Epidermal melanocyte (primary cell): ENCODE results near the gene CPNE7.
A peak's percentile ranks its signal among the peaks of the same experiment; 100 is the strongest.
"Not testable (repeated sequence)": the region's sequence is repeated elsewhere in the genome, so short reads cannot be mapped to it uniquely, and the experiment has no call there.

Experiments
- DNase-seq: peaks from one replicate; pipeline ENCODE4 v3.0.0; 2011; ENCODE audit warnings: low spot score; ENCODE audit not compliant: insufficient read length

Gene CPNE7

GRCh38 chr16:89565506-89566372 is 9.8 kb upstream of the CPNE7 start:
- no peak for DNase-seq

GRCh38 chr16:89567656-89568594 is 7.6 kb upstream of the CPNE7 start:
- no peak for DNase-seq

- no peak for DNase-seq
Measured at GRCh38 chr16:89569506-89570341, 5.8 kb upstream of the CPNE7 start.

DNA sequence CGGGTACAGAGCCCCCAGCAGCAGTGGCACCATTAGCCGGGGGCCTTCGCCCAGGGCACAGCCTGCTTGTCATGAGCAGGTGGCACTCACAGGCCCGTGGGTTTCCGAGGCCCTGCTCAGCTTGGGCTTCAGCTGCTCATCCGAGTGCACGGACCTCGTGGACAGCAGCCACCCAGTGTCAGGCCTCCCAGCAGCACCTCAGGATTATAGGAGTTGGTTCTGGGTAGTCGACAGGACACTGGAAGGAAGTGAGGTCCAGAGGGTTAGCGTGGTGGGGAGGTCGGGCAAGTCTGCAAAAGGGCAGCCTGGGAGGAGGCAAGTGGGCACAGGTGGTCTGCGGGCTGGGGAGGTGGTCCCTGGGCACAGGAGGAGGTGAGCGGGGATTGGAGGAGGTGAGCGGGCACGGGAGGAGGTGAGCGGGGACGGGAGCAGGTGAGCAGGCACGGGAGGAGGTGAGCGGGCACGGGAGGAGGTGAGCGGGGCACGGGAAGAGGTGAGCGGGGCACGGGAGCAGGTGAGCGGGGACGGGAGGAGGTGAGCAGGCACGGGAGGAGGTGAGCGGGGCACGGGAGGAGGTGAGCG is 5.1 kb upstream of the CPNE7 start:
- no peak for DNase-seq

GRCh38 chr16:89570983-89571598 is 4.5 kb upstream of the CPNE7 start:
- not testable (repeated sequence) for DNase-seq

- DNase-seq: no peak
Measured at GRCh38 chr16:89571636-89572035, 3.9 kb upstream of the CPNE7 start.

DNA sequence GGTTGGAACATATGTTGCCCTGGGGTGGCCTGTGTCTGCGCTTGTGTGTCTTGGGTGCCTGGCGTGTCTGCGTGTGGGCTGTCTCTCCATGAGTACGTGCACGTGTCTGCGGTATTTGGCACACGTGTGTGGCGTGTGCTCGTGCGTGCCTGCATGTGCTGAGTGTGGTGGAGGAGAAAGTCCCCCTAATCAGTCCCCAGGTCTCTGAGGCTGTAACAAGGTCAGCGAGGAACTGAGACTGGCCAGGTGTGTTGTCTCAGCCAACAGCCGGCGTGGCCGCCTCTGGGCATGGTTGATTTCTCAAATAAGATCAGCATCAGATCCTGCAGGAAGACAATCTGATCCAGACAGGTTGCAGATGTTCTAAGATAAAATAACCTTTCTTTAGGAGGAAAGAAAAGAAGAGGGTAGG is 3.5 kb upstream of the CPNE7 start:
- no peak for DNase-seq

GRCh38 chr16:89572485-89573205 is 2.9 kb upstream of the CPNE7 start:
- DNase-seq: no peak

DNA sequence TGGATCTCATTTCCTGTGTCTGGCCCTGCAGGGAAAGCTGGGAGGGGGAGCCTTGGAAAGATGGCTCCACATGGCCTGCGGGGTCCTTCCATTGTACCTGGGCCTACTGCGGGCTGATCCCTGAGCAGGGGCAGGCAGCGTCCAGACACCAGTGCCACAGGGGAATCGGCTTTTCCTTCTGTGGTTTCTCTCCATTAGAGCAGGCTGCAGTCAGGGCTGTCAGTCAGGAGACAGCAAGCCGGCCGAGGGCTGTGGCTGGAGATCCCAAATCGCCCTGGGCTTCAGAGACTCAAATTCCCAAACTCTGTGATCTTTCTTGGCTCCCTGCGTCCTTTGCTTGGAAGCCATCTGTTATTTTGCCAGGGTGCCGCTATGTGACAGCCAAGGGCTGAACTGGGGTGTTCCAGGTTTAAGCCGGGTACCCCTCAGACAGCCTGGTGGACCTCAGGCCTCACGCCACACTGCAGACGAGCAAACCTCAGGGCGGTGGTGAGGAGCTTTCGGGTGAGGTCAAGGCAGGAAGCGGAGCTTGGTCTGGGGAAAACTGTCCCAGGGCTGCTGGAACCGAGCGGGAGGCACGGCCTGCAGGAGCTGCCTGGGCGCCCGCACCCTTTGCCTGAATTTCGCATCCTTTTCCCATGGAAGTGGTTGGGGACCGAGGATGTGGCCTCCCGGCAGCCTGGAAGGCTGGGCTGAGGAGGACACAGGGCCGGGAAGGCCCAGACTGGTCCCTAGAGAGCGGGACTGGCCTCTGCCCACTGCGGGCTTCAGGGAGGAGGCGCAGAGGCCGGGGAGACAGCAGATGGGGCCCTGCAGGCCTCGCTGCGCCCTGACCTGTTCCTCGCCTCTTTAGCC is 1.5 kb upstream of the CPNE7 start:
- DNase-seq: no peak

GRCh38 chr16:89574681-89575246 is 794 bp upstream of the CPNE7 start:
- peak; percentile 95 for DNase-seq

DNA sequence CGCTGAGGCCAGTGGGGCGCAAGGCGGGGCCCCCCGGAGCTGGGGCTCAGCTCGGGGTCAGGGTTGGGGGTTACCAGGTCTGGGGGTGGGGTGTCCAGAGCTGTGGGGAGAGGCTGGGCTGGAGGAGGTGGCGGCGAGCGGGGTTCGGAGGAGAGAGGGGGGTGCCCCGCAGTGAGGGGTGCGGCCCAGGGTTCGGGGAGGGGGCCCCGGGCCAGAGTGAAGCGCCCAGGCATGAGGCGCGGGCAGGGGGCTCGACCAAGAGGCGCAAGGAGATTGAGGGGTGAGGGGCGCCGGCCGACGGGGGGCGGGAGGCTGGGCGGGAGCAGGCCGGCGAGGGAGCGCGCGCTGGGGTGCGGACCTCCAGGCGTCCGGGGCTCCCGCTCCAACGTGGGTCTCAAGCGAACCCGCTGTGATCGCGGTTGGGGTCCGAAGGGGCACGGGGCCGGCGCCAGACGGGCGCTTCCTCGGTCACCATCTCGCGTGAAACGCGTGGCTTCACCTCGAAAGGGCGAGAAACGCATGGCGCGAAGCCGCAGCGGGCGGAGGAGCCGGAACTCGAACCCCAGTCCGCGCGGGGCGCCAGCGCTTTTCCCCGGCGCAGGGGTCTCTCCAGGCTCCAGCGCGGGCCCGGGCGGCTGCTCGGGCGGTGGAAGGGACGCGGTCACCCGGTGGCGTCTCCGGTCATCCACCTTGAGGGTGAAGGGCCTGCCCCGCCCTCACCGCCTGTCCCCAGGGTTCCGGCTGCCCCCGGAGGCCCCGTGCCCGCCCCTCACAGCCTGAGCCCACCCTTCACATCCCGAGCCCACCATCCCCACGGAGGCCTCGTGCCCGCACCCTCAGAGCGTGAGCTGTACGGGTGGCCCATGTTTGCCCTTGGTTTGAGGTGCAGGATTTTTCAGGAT is 846 bp downstream of the CPNE7 start:
- no peak for DNase-seq

DNA sequence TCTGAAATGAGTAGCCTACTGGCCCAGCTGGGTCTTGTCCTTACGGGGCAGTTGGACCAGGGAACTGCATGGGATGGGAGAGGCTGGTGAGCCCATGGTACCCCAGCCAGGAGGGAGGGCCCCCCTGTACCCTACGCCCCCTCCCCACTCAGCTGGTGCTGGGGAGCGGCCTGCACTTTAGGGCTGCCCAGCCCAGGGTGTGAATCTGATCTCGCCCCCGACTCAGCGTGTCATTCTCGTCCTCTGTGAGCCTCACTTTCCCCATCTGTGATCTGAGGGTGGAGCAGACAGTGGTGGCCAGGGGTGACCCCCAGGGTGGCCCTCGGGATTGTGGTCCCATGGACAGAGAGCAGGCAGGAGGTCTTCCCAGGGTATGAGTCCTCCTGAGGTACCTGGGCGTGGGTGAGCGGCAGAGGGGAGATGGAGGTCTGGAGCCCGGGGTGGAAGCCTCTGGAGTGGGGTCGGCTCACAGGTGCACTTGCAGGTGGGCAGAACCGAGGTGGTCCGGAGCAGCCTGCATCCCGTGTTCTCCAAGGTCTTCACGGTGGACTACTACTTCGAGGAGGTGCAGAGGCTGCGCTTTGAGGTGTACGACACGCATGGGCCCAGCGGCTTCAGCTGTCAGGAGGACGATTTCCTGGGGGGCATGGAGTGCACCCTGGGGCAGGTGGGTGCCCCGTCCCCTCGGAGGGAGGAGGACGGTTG is 1.6 kb downstream of the CPNE7 start:
- DNase-seq: no peak

DNA sequence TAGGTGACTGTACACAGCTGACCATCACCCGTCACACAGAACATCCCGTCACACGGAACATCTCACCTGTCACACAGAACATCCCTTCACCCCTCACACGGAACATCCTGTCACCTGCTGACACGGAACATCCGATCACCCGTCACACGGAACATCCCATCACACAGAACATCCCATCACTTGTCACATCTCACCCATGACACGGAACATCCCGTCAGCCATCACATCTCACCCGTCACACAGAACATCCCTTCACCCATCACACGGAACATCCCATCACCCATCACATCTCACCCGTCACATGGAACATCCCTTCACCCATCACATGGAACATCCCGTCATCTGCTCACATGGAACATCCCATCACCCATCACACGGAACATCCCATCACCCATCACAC is 3.8 kb downstream of the CPNE7 start:
- DNase-seq: no peak

GRCh38 chr16:89581045-89581695 is 5.6 kb downstream of the CPNE7 start:
- DNase-seq: peak; percentile 91

DNA sequence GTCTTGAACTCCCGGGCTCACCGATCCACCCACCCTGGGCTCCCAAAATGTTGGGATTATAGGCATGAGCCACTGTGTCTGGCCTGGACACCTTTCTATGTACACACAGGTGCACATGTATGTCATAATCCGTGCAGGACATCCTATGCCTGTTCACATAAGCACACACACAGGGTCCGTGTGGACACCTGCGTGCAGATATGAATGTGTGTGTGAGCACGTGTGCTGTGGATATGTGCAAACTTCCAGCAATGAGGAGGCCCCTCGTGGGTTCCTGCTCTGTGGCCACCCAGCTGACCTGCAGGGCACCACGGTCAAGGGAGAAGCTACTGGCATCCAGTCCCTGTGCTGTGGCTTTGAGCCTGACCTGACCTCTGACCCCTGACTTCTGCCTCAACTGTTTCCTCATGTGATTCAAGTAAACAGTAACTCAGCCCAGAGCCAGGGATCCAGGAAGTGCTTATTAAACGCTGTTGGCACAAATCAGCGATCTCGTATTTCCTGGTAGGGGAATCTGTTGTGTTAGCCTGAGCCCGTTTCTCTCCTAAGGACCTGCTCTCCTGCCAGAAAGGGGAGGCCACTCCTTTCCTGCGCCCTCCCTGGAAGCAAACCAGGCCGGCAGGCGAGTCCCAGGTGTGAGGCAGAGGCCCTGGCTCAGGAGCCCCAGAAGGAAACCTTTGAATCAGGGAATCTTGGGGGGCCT is 6.5 kb downstream of the CPNE7 start:
- DNase-seq: no peak
